Endothelial cell of umbilical vein (primary cell): ENCODE measurements around the gene SOCS7.

Experiments
- CTCF ChIP-seq, 2 donors: IDR thresholded peaks; 1 replicate in 1 of 2; 2 replicates in 1 of 2; pipeline ENCODE4 v1.5.1; 2011; ENCODE audit warnings: low read length in 2 of 2, mild to moderate bottlenecking in 2 of 2, moderate library complexity in 2 of 2, control low read depth in 1 of 2, inconsistent platforms in 1 of 2, low read depth in 1 of 2; ENCODE audit not compliant: insufficient read depth in 1 of 2; ENCODE audit errors: extremely low read depth in 1 of 2
- EZH2 ChIP-seq: IDR thresholded peaks from 2 replicates; pipeline ENCODE4 v1.6.1; 2012; ENCODE audit warnings: borderline replicate concordance, low read depth, mild to moderate bottlenecking, moderate library complexity, low read length, inconsistent platforms; ENCODE audit not compliant: severe bottlenecking
- FOS ChIP-seq: IDR thresholded peaks from 2 replicates; pipeline ENCODE4 v1.6.1; 2011; ENCODE audit warnings: mild to moderate bottlenecking, low read length, moderate library complexity, borderline replicate concordance; ENCODE audit not compliant: insufficient read depth
- GATA2 ChIP-seq: IDR thresholded peaks from 2 replicates; pipeline ENCODE4 v1.7.0; 2011; ENCODE audit warnings: low read depth, mild to moderate bottlenecking, moderate library complexity, mixed read lengths, low read length; ENCODE audit not compliant: insufficient read length, insufficient read depth
- JUN ChIP-seq: IDR thresholded peaks from 2 replicates; pipeline ENCODE4 v1.6.1; 2011; ENCODE audit warnings: borderline replicate concordance, low read depth; ENCODE audit not compliant: insufficient read length, insufficient read depth
- MAX ChIP-seq: IDR thresholded peaks from 2 replicates; pipeline ENCODE4 v1.6.1; 2011; ENCODE audit not compliant: insufficient read depth, insufficient read length
- MYC ChIP-seq: IDR thresholded peaks from one replicate; pipeline ENCODE4 v1.6.1; 2011; ENCODE audit warnings: mild to moderate bottlenecking, low read depth, low read length
- POLR2A ChIP-seq: IDR thresholded peaks from 2 replicates; pipeline ENCODE4 v1.6.1; 2012; ENCODE audit warnings: low read depth, mild to moderate bottlenecking, control low read depth, low read length
- POLR2AphosphoS5 ChIP-seq: IDR thresholded peaks from 2 replicates; pipeline ENCODE4 v1.6.1; 2012; ENCODE audit warnings: low read depth, mild to moderate bottlenecking, control low read depth, low read length, moderate library complexity; ENCODE audit not compliant: insufficient read depth

- no peak for TF ChIP-seq EZH2
- no peak for TF ChIP-seq CTCF (IDR thresholded peaks at IDR 0.05; ENCODE audit: extremely low read depth in 1 of 2, insufficient read depth in 1 of 2, low read depth in 1 of 2, low read length in 2 of 2)
- TF ChIP-seq POLR2A: no peak
- TF ChIP-seq POLR2AphosphoS5: no peak
- no peak for TF ChIP-seq MAX
- TF ChIP-seq MYC: no peak
- TF ChIP-seq JUN: no peak
- no peak for TF ChIP-seq FOS
- no peak for TF ChIP-seq GATA2
Measured at GRCh38 chr17:38332735-38333134, 18.9 kb upstream of the SOCS7 start.
